ENCODE results near the gene ARRB1. TPM values are rescaled to one million over a fixed set of nuclear protein-coding genes. Genes with fewer than 3 reads are reported as not detected.

ARRB1 gene
- total and polyA plus RNA-seq, 4 donors = 3.3 to 21.2 (median 12.5) TPM

GRCh38 chr11:75346912-75347647 lies 4.4 kb downstream of the ARRB1 start:
- TF ChIP-seq NR2F2 (IDR thresholded peaks at IDR 0.05) (peak; percentile 62), RXRA (IDR thresholded peaks at IDR 0.05) (peak in 1 of 2 donors; percentile 15), RAD21 (IDR thresholded peaks at IDR 0.05) (no peak)
- DNase-seq (ENCODE audit: low spot score) = no peak
- H3K4me3 ChIP-seq (ENCODE audit: low read depth in 1 of 3, low read length in 3 of 3) = no peak overlapping the region
- no peaks in the 10 kb centered on the region for H3K27me3 ChIP-seq (ENCODE audit: control insufficient read depth in 4 of 4, insufficient read depth in 4 of 4, low read length in 3 of 4)
- H3K9ac ChIP-seq (ENCODE audit: low read depth in 1 of 2, low read length in 2 of 2) = no peak overlapping the region
- WGBS = 72% methylated on average over 11 of the region's 11 CpGs
- H3K36me3 ChIP-seq (ENCODE audit: control insufficient read depth in 4 of 4, insufficient read depth in 3 of 4, low read depth in 1 of 4, low read length in 3 of 4) = no peaks in the 10 kb centered on the region
- peak overlapping the region; percentile 2 to 36 for H3K27ac ChIP-seq (ENCODE audit: low read depth in 1 of 2, low read length in 2 of 2)
- H3K4me1 ChIP-seq (ENCODE audit: control insufficient read depth in 4 of 4, insufficient read depth in 4 of 4, low read length in 3 of 4) = peaks cover 15 to 92% (median 65%) of the 10 kb centered on the region in 4 donors
- no peaks in the 10 kb centered on the region for H3K9me3 ChIP-seq (ENCODE audit: control insufficient read depth in 4 of 4, low read length in 3 of 4)

GRCh38 chr11:75346296-75346695 lies 5.2 kb downstream of the ARRB1 start:
- TF ChIP-seq TAF1 (conservative IDR thresholded peaks at IDR 0.05) (no peak), MAX (IDR thresholded peaks at IDR 0.05) (no peak), FOXA2 (IDR thresholded peaks at IDR 0.05) (no peak), HNF4A (conservative IDR thresholded peaks at IDR 0.05) (no peak), RXRA (IDR thresholded peaks at IDR 0.05) (no peak)
- TF ChIP-seq, protein P1, sequence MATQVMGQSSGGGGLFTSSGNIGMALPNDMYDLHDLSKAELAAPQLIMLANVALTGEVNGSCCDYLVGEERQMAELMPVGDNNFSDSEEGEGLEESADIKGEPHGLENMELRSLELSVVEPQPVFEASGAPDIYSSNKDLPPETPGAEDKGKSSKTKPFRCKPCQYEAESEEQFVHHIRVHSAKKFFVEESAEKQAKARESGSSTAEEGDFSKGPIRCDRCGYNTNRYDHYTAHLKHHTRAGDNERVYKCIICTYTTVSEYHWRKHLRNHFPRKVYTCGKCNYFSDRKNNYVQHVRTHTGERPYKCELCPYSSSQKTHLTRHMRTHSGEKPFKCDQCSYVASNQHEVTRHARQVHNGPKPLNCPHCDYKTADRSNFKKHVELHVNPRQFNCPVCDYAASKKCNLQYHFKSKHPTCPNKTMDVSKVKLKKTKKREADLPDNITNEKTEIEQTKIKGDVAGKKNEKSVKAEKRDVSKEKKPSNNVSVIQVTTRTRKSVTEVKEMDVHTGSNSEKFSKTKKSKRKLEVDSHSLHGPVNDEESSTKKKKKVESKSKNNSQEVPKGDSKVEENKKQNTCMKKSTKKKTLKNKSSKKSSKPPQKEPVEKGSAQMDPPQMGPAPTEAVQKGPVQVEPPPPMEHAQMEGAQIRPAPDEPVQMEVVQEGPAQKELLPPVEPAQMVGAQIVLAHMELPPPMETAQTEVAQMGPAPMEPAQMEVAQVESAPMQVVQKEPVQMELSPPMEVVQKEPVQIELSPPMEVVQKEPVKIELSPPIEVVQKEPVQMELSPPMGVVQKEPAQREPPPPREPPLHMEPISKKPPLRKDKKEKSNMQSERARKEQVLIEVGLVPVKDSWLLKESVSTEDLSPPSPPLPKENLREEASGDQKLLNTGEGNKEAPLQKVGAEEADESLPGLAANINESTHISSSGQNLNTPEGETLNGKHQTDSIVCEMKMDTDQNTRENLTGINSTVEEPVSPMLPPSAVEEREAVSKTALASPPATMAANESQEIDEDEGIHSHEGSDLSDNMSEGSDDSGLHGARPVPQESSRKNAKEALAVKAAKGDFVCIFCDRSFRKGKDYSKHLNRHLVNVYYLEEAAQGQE (IDR thresholded peaks at IDR 0.05) = no peak
- Histone ChIP-seq H3K36me3 (ENCODE audit: control insufficient read depth in 4 of 4, insufficient read depth in 3 of 4, low read depth in 1 of 4, low read length in 3 of 4) (no peaks in the 10 kb centered on the region), H3K27ac (ENCODE audit: low read depth in 1 of 2, low read length in 2 of 2) (peak overlapping the region; percentile 2 to 21), H3K9ac (ENCODE audit: low read depth in 1 of 2, low read length in 2 of 2) (no peak overlapping the region), H3K27me3 (ENCODE audit: control insufficient read depth in 4 of 4, insufficient read depth in 4 of 4, low read length in 3 of 4) (no peaks in the 10 kb centered on the region), H3K9me3 (ENCODE audit: control insufficient read depth in 4 of 4, low read length in 3 of 4) (no peaks in the 10 kb centered on the region), H3K4me1 (ENCODE audit: control insufficient read depth in 4 of 4, insufficient read depth in 4 of 4, low read length in 3 of 4) (peaks cover 17 to 94% (median 68%) of the 10 kb centered on the region in 4 donors), H3K4me3 (ENCODE audit: low read depth in 1 of 3, low read length in 3 of 3) (no peak overlapping the region)
- WGBS = 93% methylated on average over 4 of the region's 4 CpGs
- no peak for DNase-seq (ENCODE audit: low spot score)

- H3K4me3 ChIP-seq (ENCODE audit: low read depth in 1 of 3, low read length in 3 of 3) = no peak overlapping the region
- H3K4me1 ChIP-seq (ENCODE audit: control insufficient read depth in 4 of 4, insufficient read depth in 4 of 4, low read length in 3 of 4) = peaks cover 18 to 93% (median 69%) of the 10 kb centered on the region in 4 donors
- no peaks in the 10 kb centered on the region for H3K9me3 ChIP-seq (ENCODE audit: control insufficient read depth in 4 of 4, low read length in 3 of 4)
- no peak overlapping the region for H3K9ac ChIP-seq (ENCODE audit: low read depth in 1 of 2, low read length in 2 of 2)
- H3K27me3 ChIP-seq (ENCODE audit: control insufficient read depth in 4 of 4, insufficient read depth in 4 of 4, low read length in 3 of 4) = no peaks in the 10 kb centered on the region
- H3K36me3 ChIP-seq (ENCODE audit: control insufficient read depth in 4 of 4, insufficient read depth in 3 of 4, low read depth in 1 of 4, low read length in 3 of 4) = no peaks in the 10 kb centered on the region
- TF ChIP-seq HNF4G (IDR thresholded peaks at IDR 0.05) = no peak
- TF ChIP-seq HNF4A (conservative IDR thresholded peaks at IDR 0.05) = no peak
- TF ChIP-seq, protein P1 (IDR thresholded peaks at IDR 0.05) = no peak
- no peak for TF ChIP-seq TAF1 (conservative IDR thresholded peaks at IDR 0.05)
- TF ChIP-seq NR2F2 (IDR thresholded peaks at IDR 0.05) = no peak
- no peak for TF ChIP-seq YY1 (IDR thresholded peaks at IDR 0.05)
- no peak for TF ChIP-seq RXRA (IDR thresholded peaks at IDR 0.05)
- no peak for TF ChIP-seq RAD21 (IDR thresholded peaks at IDR 0.05)
- no peak for TF ChIP-seq FOXA2 (IDR thresholded peaks at IDR 0.05)
- TF ChIP-seq, protein P2, sequence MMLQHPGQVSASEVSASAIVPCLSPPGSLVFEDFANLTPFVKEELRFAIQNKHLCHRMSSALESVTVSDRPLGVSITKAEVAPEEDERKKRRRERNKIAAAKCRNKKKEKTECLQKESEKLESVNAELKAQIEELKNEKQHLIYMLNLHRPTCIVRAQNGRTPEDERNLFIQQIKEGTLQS (IDR thresholded peaks at IDR 0.05) = no peak
- 84% methylated on average over 8 of the region's 8 CpGs for WGBS
- H3K27ac ChIP-seq (ENCODE audit: low read depth in 1 of 2, low read length in 2 of 2) = no peak overlapping the region
- DNase-seq (ENCODE audit: low spot score) = no peak
Measured at GRCh38 chr11:75345455-75346160, 5.9 kb downstream of the ARRB1 start.
